Transverse colon (tissue), 4 donors: ENCODE measurements around the gene SYT13. TPM values are rescaled to one million over a fixed set of nuclear protein-coding genes. Genes with fewer than 3 reads are reported as not detected.

Experiments used
- DNase-seq: peaks from one replicate; pipeline ENCODE4 v3.0.0-alpha.2; 2019
- H3K27ac ChIP-seq, 4 donors: fragments of 200-600 bp; sonication (generic); 2 replicates each; pipeline ENCODE4 v1.5.1; 2016 to 2018; ENCODE audit warnings: inconsistent platforms in 4 of 4
- H3K27me3 ChIP-seq: fragments of 200-600 bp; sonication (generic); 2 replicates; pipeline ENCODE4 v1.5.1; 2017; ENCODE audit warnings: inconsistent platforms
- H3K36me3 ChIP-seq, 4 donors: fragments of 200-600 bp; sonication (generic); 2 replicates each; pipeline ENCODE4 v1.5.1; 2017 to 2019; ENCODE audit warnings: inconsistent platforms in 4 of 4
- H3K4me1 ChIP-seq, 4 donors: fragments of 200-600 bp; sonication (generic); 2 replicates each; pipeline ENCODE4 v1.5.1; 2017 to 2020; ENCODE audit warnings: inconsistent platforms in 4 of 4
- H3K4me3 ChIP-seq, 4 donors: fragments of 200-600 bp; sonication (generic); 1 replicate in 1 of 4; 2 replicates in 3 of 4; pipeline versions ENCODE4 v1.5.1 to v1.6.1; 2017 to 2019; ENCODE audit warnings: inconsistent platforms in 4 of 4
- H3K9me3 ChIP-seq, 2 donors: fragments of 200-600 bp; sonication (generic); 2 replicates each; pipeline ENCODE4 v1.5.1; 2017 to 2019; ENCODE audit warnings: inconsistent platforms in 2 of 2
- EP300 ChIP-seq: sonication (generic); formaldehyde crosslinking; IDR thresholded peaks from one replicate; pipeline ENCODE4 v1.6.1; 2017; ENCODE audit warnings: antibody characterized with exemption, low read depth
- POLR2A ChIP-seq: fragments of 450-650 bp; IDR thresholded peaks from one replicate; pipeline ENCODE4 v1.6.1; 2016; ENCODE audit warnings: antibody characterized with exemption, mild to moderate bottlenecking, moderate library complexity
- POLR2AphosphoS5 ChIP-seq, 3 donors: sonication (generic); formaldehyde crosslinking; IDR thresholded peaks; one replicate each; pipeline ENCODE4 v1.6.1; 2016; ENCODE audit warnings: antibody characterized with exemption in 3 of 3
- WGBS, 2 donors: methylation state at CpG; one replicate each; pipeline ENCODE4 v1.1.5; 2018; ENCODE audit warnings: low coverage in 1 of 2; 5-methylcytosine and 5-hydroxymethylcytosine counted together
- in situ Hi-C, 4 donors: fragments of 200-750 bp; cut with MboI; loops; one replicate each; pipeline versions ENCODE4 v1.15.0 to v1.15.1; 2017; ENCODE audit warnings: low sequenced_read_pairs in 3 of 4, low pct_ligation_motif_present in 1 of 4, low pct_unique_long_range_greater_than_20kb in 1 of 4
- intact Hi-C: fragments of 100-400 bp; cut with DNase I; formaldehyde crosslinking; loops from one replicate; pipeline ENCODE4 v1.15.1; 2023; ENCODE audit warnings: low total_unique reads
- total RNA-seq, 4 donors: library from RNA; depleted of rRNA; stranded (reverse); fragments of >200 nt; gene quantifications; one replicate each; pipeline ENCODE4 v1.1.0, GENCODE V29; 2016
- TF ChIP-seq, protein P1 (sequence below), 5 experiments: fragments of 200-600 bp in 3 of 5; fragments of 450-650 bp in 2 of 5; sonication (generic) in 3 of 5; IDR thresholded peaks; 1 replicate in 2 of 5; 2 replicates in 3 of 5; pipeline ENCODE4 v1.5.1; 2016 to 2017; ENCODE audit warnings: antibody characterized with exemption in 5 of 5, inconsistent platforms in 3 of 5, mild to moderate bottlenecking in 2 of 5, moderate library complexity in 1 of 5

Gene SYT13
- total RNA-seq, 4 donors from 2014 or later = 10.5 to 28.6 (median 23.4) TPM

DNA sequence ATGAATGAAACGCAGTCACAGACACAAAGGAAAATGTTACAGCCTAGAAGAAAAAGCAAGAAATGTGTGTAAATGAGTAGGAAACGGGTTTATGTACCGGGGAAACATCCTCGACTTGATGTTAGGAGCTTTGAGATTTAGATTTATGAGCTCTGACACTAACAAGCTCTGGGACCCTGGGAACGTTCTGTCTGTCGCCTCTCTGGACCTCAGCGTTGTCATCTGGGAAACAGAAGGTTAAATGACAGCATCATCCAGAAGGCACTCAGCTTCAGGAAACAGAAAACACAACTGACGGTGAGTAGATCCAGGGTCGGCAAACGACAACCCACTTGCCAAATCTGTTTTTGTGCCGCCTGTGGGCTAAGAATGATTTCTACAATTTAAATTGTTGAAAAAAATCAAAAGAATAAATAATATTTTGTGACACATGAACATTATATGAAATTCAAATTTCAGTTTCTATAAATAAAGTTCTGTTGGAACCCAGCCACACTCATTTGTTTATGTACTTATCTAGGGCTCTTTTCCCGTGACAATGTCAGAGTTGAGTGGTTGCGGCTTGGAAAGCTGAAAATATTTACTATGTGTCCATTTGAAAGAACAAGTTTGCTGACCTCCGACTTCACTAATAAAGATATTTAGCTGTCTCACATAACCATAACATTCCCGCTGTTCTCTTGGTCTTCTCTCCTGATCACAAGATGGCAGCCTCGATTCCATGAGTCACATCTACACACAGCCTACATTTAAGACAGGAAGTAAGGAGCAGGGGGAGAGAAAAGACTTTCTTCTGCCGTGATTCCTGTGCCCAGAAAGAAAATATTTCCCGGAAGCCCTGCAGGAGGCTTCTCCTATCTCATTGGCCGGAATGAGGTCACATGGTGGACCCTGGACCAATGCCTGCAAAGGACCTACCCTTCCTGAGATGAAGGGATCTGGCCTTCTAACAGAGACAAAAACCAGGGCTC lies 47.1 kb upstream of the SYT13 start:
- H3K4me1 ChIP-seq = peaks cover 0 to 10% (median 0%) of the 10 kb centered on the region in 4 donors
- in situ Hi-C loops (loop anchor here in 3 of 4 donors (5.0 to 25.0 kb wide), 4 partner anchors 221 to 408 kb away; no protein-coding TSS in a partner anchor), intact Hi-C loops (loop anchor here (2.0 kb wide), 1 partner anchor 222 kb away; no protein-coding TSS in a partner anchor)
- WGBS, 2 donors = 48 to 50% methylated on average over 13 to 19 of the region's 19 CpGs
- no peaks in the 10 kb centered on the region for H3K27me3 ChIP-seq
- H3K36me3 ChIP-seq = no peaks in the 10 kb centered on the region
- H3K9me3 ChIP-seq = no peaks in the 10 kb centered on the region
- H3K4me3 ChIP-seq = no peak overlapping the region
- TF ChIP-seq, protein P1, sequence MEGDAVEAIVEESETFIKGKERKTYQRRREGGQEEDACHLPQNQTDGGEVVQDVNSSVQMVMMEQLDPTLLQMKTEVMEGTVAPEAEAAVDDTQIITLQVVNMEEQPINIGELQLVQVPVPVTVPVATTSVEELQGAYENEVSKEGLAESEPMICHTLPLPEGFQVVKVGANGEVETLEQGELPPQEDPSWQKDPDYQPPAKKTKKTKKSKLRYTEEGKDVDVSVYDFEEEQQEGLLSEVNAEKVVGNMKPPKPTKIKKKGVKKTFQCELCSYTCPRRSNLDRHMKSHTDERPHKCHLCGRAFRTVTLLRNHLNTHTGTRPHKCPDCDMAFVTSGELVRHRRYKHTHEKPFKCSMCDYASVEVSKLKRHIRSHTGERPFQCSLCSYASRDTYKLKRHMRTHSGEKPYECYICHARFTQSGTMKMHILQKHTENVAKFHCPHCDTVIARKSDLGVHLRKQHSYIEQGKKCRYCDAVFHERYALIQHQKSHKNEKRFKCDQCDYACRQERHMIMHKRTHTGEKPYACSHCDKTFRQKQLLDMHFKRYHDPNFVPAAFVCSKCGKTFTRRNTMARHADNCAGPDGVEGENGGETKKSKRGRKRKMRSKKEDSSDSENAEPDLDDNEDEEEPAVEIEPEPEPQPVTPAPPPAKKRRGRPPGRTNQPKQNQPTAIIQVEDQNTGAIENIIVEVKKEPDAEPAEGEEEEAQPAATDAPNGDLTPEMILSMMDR (IDR thresholded peaks at IDR 0.05) = no peak
- TF ChIP-seq POLR2AphosphoS5 (IDR thresholded peaks at IDR 0.05) (peak in 2 of 3 donors; percentile 8 to 14), POLR2A (no peak)
- peak overlapping the region; percentile 33 to 68 (median 57) for H3K27ac ChIP-seq
- peak; percentile 28 for DNase-seq

DNA sequence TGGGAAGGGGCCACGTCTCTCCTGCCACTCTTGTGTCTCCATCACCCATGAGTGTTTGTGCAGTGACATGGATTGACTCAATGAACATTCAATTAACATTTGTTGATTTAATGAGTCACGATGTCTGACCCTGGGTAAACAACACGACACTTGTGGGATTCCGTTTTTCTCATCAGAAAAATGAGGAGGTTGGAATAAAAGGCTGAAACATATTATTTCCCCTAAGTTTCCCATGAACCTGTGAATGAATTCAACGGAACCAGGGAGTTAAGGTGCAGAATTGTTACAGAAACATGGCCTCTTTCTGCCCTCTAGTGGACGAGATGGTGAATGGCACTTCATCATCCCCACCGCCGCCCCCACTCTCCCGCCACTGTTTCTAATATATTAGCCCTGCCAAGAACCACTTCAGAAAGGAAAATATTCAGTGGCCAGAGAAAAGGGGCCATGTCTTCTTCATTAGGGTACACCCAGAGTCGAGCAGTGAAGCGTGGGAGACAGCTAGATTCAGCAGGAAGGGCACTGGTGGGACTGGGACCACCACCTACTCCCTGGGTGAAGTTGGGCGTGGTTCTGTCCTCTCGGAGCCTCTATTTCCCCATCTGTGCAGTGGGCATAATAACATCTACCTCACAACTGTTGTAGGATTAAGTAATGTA lies 46.3 kb upstream of the SYT13 start:
- in situ Hi-C loops (loop anchor here in 3 of 4 donors (5.0 to 25.0 kb wide), 4 partner anchors 220 to 408 kb away; no protein-coding TSS in a partner anchor), intact Hi-C loops (loop anchor here (2.0 kb wide), 1 partner anchor 222 kb away; no protein-coding TSS in a partner anchor)
- Histone ChIP-seq H3K36me3 (no peaks in the 10 kb centered on the region), H3K4me1 (peaks cover 0 to 10% (median 0%) of the 10 kb centered on the region in 4 donors), H3K27ac (peak overlapping the region; percentile 33 to 68 (median 57)), H3K27me3 (no peaks in the 10 kb centered on the region), H3K9me3 (peaks cover 0 to 2% of the 10 kb centered on the region in 2 donors), H3K4me3 (no peak overlapping the region)
- no peak for TF ChIP-seq EP300
- TF ChIP-seq, protein P1 (IDR thresholded peaks at IDR 0.05) = peak; percentile 48 to 88 (median 83)
- 12 to 16% methylated on average over 7 to 13 of the region's 13 CpGs for WGBS, 2 donors
- peak; percentile 42 for DNase-seq

DNA sequence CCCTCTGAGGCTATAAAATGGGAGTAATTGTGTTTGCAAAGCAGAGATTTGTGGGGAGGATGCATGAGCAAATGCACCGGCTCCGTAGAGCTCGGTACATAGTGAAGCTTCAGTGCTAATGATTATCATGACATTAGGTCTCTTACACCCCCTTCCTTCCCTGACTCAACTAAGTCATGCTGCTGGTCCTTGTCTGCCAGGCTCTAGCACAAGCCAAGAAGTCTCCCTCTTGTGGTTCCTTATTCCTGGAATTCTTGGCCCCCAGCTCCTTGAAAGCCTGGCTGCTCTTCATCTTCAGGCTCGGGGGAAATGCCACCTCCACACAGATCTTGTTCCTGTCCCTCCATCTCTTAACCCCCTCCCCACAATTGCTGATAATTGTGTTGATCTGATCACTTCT lies 45.7 kb upstream of the SYT13 start:
- TF ChIP-seq, protein P1 (IDR thresholded peaks at IDR 0.05) = no peak
- TF ChIP-seq POLR2AphosphoS5 (IDR thresholded peaks at IDR 0.05) (no peak), EP300 (no peak), POLR2A (no peak)
- no peak for DNase-seq
- Histone ChIP-seq H3K36me3 (no peaks in the 10 kb centered on the region), H3K27ac (no peak overlapping the region), H3K4me3 (no peak overlapping the region), H3K27me3 (no peaks in the 10 kb centered on the region), H3K4me1 (peaks cover 0 to 10% (median 0%) of the 10 kb centered on the region in 4 donors), H3K9me3 (peaks cover 0 to 8% of the 10 kb centered on the region in 2 donors)
- in situ Hi-C loops = loop anchor here in 3 of 4 donors (5.0 to 25.0 kb wide), 4 partner anchors 220 to 407 kb away; no protein-coding TSS in a partner anchor
- WGBS, 2 donors = 32 to 60% methylated on average over 1 to 4 of the region's 4 CpGs
- intact Hi-C loops = loop anchor here (2.0 kb wide), 1 partner anchor 221 kb away; no protein-coding TSS in a partner anchor

DNA sequence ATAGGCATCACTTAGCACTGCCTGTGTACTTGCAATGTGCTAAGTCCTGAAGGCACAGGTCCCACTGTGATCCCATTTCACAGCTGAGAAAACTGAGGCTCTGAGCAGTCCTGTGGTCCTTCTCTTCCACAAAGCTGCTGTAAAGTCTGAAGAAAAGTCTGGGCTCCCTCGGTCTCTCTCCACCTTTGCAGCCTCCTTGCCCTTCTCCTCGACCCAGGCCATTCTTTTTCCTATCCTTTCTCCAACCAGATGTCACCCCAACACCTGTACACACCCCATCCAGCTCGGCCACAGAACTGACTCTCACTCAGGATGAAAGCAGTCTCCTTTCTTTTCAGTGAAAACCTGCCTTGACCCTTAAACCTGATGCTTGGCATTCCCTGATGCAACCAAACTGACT lies 42.6 kb upstream of the SYT13 start:
- intact Hi-C loops = no loop called here
- H3K27ac ChIP-seq = no peak overlapping the region
- H3K4me1 ChIP-seq = peaks cover 0 to 10% (median 0%) of the 10 kb centered on the region in 4 donors
- DNase-seq = no peak
- WGBS, 2 donors = 68 to 84% methylated on average over 3 of the region's 3 CpGs
- H3K9me3 ChIP-seq = peaks cover 0 to 8% of the 10 kb centered on the region in 2 donors
- H3K36me3 ChIP-seq = no peaks in the 10 kb centered on the region
- no peak overlapping the region for H3K4me3 ChIP-seq
- H3K27me3 ChIP-seq = no peaks in the 10 kb centered on the region
- in situ Hi-C loops = loop anchor here (10.0 to 25.0 kb wide), 3 partner anchors 214 to 394 kb away; no protein-coding TSS in a partner anchor
- TF ChIP-seq, protein P1 (IDR thresholded peaks at IDR 0.05) = no peak
- TF ChIP-seq POLR2A (no peak), POLR2AphosphoS5 (IDR thresholded peaks at IDR 0.05) (no peak), EP300 (no peak)
